GM12878 (cell line): ENCODE measurements around the gene DMAC1. TPM values are rescaled to one million over a fixed set of nuclear protein-coding genes. Genes with fewer than 3 reads are reported as not detected.

Experiments used
- BHLHE40 ChIP-seq, 2 experiments: fragments of 450-650 bp in 1 of 2; IDR thresholded peaks; 2 replicates each; pipeline ENCODE4 v1.6.1; 2011 to 2017; ENCODE audit warnings: low read depth in 2 of 2, borderline replicate concordance in 1 of 2, improper control_type of control experiment in 1 of 2, low read length in 1 of 2, mild to moderate bottlenecking in 1 of 2
- CREM ChIP-seq: IDR thresholded peaks from 2 replicates; pipeline ENCODE4 v1.6.1; 2014; ENCODE audit warnings: antibody characterized with exemption, low read depth
- NBN ChIP-seq: fragments of 450-650 bp; IDR thresholded peaks from 2 replicates; pipeline ENCODE4 v1.6.1; 2016
- RUNX3 ChIP-seq: IDR thresholded peaks from 2 replicates; pipeline ENCODE4 v1.6.1; 2012; ENCODE audit warnings: low read length, inconsistent platforms
- polyA plus RNA-seq, 11 experiments: library from polyadenylated mRNA; depleted of rRNA in 4 of 11; unstranded in 6 of 11; stranded (reverse) in 5 of 11; fragments of >200 nt; fragmentation: Nextera tagmentation in 4 of 11; fragmentation: Illumina TruSeq in 1 of 11; extraction: Ambion mirVana in 4 of 11; extraction: Trizol in 1 of 11; gene quantifications; 1 replicate in 1 of 11; 2 replicates in 10 of 11; pipeline versions ENCODE4 v1.2.1 to v1.2.3, GENCODE V29; 2011 to 2016; ENCODE audit warnings: inconsistent platforms in 2 of 11, missing spikeins in 2 of 11, low read depth in 1 of 11
- total RNA-seq, 4 experiments: library from RNA; depleted of rRNA in 3 of 4; stranded (reverse); fragments of >200 nt in 3 of 4; fragmentation: Illumina TruSeq in 1 of 4; extraction: Trizol in 1 of 4; gene quantifications; 2 replicates each; pipeline versions ENCODE4 v1.2.1 to v1.2.3, GENCODE V29; 2013 to 2021
- TF ChIP-seq, protein P1 (sequence below): fragments of 450-650 bp; formaldehyde crosslinking; IDR thresholded peaks from 2 replicates; pipeline ENCODE4 v1.4.0; 2020; ENCODE audit warnings: mild to moderate bottlenecking, moderate library complexity
- TF ChIP-seq, protein P2 (sequence below): fragments of 450-650 bp; formaldehyde crosslinking; IDR thresholded peaks from 2 replicates; pipeline ENCODE4 v1.5.0; 2022; ENCODE audit warnings: mild to moderate bottlenecking, missing genetic modification characterization

The DMAC1 gene
- total and polyA plus RNA-seq, 10 of the 15 experiments (the other 5 are each of a cell fraction or from before 2014, with no cell fraction given): 16.0 to 123 (median 44.5) TPM

DNA sequence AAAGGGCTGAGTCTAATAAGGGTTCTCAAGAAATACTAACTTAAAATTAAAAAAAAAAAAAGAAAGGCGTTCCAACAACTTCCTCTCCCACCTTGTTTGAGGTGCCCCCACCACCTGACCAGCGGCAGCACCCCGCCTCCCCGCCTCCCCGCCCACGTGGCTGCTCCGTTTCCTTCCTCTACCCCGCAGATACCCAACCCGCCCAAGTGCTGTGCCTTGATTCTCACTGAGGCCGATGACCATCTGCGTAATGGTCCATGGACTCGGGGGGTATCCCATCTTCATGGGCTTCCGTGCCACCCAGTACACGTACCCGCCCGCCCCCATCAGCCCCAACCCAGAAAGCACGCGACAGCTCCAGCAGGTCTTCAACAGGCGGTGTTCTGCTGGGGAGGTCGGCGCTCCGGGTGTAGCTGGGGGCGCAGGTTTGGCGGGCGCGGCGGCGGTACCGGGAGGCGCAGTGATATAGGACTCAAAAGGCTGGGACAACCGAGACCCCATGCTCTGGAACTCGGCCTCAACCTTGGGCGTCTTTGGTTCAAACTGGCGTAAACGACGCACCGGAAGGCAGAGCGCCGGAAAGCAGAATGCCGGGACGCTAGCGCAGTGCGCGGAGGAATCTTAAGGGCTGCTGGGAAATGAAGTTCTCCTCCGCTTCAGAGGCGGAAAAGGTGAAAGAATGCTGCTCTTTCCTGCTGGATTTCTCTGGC, at the start of gene DMAC1 (continued):
- peak; percentile 16 to 78; a peak in 2 of 4 replicates for TF ChIP-seq BHLHE40 (IDR thresholded peaks at IDR 0.05; ENCODE audit: borderline replicate concordance in 1 of 2, low read depth in 2 of 2, low read length in 1 of 2)
- no peak; the same call in 1 of the 2 replicates for TF ChIP-seq RUNX3
- TF ChIP-seq CREM: peak; percentile 87
- TF ChIP-seq, protein P1, sequence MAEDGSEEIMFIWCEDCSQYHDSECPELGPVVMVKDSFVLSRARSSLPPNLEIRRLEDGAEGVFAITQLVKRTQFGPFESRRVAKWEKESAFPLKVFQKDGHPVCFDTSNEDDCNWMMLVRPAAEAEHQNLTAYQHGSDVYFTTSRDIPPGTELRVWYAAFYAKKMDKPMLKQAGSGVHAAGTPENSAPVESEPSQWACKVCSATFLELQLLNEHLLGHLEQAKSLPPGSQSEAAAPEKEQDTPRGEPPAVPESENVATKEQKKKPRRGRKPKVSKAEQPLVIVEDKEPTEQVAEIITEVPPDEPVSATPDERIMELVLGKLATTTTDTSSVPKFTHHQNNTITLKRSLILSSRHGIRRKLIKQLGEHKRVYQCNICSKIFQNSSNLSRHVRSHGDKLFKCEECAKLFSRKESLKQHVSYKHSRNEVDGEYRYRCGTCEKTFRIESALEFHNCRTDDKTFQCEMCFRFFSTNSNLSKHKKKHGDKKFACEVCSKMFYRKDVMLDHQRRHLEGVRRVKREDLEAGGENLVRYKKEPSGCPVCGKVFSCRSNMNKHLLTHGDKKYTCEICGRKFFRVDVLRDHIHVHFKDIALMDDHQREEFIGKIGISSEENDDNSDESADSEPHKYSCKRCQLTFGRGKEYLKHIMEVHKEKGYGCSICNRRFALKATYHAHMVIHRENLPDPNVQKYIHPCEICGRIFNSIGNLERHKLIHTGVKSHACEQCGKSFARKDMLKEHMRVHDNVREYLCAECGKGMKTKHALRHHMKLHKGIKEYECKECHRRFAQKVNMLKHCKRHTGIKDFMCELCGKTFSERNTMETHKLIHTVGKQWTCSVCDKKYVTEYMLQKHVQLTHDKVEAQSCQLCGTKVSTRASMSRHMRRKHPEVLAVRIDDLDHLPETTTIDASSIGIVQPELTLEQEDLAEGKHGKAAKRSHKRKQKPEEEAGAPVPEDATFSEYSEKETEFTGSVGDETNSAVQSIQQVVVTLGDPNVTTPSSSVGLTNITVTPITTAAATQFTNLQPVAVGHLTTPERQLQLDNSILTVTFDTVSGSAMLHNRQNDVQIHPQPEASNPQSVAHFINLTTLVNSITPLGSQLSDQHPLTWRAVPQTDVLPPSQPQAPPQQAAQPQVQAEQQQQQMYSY (CRISPR knock-in tag): no peak
- TF ChIP-seq NBN: 0 out of 2 replicates have a peak, but pooled peaks have one; percentile 62
- TF ChIP-seq, protein P2, sequence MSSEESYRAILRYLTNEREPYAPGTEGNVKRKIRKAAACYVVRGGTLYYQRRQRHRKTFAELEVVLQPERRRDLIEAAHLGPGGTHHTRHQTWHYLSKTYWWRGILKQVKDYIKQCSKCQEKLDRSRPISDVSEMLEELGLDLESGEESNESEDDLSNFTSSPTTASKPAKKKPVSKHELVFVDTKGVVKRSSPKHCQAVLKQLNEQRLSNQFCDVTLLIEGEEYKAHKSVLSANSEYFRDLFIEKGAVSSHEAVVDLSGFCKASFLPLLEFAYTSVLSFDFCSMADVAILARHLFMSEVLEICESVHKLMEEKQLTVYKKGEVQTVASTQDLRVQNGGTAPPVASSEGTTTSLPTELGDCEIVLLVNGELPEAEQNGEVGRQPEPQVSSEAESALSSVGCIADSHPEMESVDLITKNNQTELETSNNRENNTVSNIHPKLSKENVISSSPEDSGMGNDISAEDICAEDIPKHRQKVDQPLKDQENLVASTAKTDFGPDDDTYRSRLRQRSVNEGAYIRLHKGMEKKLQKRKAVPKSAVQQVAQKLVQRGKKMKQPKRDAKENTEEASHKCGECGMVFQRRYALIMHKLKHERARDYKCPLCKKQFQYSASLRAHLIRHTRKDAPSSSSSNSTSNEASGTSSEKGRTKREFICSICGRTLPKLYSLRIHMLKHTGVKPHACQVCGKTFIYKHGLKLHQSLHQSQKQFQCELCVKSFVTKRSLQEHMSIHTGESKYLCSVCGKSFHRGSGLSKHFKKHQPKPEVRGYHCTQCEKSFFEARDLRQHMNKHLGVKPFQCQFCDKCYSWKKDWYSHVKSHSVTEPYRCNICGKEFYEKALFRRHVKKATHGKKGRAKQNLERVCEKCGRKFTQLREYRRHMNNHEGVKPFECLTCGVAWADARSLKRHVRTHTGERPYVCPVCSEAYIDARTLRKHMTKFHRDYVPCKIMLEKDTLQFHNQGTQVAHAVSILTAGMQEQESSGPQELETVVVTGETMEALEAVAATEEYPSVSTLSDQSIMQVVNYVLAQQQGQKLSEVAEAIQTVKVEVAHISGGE (CRISPR knock-in tag): peak; percentile 22; the same call in 1 of the 2 replicates
